ENCODE data around the gene TRAF2.

The TRAF2 gene

GRCh38 chr9:136913701-136914438, 27.6 kb downstream of the TRAF2 start:
- DNase-seq (ENCODE audit: low spot score) = no peak

DNA sequence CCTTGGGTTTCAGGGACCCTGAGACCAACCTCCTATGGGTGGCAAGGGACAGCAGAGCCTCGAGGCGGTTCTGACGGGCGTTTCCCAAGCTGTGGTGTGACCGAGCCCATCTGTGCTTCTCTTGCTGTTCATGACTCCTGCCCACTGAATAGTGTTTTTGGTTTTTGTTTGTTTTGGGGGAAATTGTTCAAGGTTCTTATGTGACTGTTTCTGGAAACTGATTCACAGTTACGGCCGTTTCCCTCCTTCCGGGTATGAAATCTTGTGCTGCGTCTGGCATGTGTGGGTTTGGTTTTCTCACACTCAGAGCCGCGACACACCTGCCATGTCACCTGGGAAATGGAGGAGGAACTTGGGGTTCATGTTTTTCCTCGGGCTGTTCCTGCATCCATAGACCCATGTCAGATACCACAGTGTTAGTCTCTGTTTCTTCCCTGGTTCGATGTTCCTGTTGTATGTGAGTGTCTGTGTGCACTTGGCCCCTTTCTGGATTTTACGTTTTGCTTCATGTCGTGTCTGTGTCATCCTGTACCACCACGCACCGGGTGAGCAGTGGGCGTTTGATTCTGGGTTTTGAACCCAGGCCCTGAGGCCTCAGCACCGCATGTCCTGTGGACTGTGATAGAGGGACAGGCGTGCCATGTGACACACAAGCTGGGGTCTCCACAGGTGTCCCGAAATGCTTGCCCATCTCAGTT, 29.5 kb downstream of the TRAF2 start:
- DNase-seq (ENCODE audit: low spot score) = no peak

- no peak for DNase-seq (ENCODE audit: low spot score)
Observed at GRCh38 chr9:136916330-136917184, 30.2 kb downstream of the TRAF2 start.

DNA sequence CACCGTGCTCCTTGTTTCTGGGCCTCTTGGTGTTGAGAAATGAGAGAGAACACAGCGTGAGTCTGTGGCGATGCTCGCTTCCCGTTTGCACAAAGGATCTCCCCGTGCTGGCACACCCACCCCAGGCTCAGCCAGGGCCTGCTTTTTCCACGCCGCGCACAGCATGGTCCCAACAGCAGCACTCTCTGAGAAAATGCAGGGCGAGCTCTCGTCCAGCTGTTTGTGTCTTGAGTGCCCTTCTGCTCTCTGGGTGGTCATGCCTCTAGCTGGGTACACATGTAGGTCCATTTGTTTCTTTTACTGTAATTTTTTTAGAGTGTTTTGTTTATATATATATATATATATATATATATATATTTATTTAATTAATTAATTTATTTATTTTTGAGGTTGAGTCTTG, 31.6 kb downstream of the TRAF2 start:
- DNase-seq (ENCODE audit: low spot score) = no peak

DNA sequence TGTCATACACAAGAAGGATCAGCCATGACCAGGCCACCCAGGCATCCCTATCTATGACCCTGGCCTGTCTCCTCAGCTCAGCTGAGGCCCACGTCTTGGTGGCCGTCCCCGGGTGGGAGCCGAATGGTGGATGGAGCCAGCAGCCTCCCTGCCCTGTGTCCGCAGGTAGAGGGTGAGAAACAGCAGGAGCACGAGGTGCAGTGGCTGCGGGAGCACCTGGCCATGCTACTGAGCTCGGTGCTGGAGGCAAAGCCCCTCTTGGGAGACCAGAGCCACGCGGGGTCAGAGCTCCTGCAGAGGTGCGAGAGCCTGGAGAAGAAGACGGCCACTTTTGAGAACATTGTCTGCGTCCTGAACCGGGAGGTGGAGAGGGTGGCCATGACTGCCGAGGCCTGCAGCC, 33.8 kb downstream of the TRAF2 start:
- no peak for DNase-seq (ENCODE audit: low spot score)

GRCh38 chr9:136920734-136921231, 34.5 kb downstream of the TRAF2 start:
- no peak for DNase-seq (ENCODE audit: low spot score)

DNA sequence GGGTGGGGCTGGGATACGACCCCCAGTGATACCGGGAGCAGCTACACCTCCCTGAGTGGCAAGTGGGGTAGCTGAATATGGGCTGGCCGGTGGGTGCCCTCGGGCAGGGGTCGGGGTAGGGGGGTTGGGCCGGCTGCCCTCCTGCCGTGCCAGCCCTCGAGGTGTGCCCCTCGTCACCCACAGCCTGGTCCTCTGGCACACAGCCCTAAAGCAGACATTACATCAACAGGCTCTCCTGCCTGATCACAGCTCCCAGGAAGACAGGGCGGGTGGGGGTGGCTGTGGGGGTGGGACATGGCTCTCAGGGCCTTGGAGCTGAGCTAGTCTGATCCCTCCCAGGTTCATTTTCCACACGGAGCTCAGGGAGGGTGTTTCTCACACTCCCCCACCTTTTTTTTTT, 35.0 kb downstream of the TRAF2 start:
- DNase-seq (ENCODE audit: low spot score) = no peak

DNA sequence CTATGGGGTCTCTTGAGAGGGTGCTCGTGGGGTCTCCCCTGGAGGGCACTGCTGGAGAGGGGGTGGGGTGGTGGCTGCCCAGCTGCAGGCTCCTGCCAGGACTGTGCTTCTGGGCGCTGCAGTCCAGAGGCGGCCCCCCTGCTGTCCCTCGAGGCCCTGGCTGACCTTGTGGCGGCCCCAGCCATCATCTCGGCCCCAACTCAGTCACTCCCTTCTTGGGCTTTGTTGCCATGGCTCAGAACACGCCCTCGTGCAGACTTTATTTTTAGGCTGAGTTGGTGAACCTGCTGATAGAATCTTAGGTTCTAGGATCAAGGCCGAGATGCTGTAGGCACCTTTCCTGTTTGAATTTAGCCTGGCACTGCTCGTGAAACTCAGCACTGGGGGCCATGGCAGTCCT, 35.4 kb downstream of the TRAF2 start:
- DNase-seq (ENCODE audit: low spot score) = no peak

DNA sequence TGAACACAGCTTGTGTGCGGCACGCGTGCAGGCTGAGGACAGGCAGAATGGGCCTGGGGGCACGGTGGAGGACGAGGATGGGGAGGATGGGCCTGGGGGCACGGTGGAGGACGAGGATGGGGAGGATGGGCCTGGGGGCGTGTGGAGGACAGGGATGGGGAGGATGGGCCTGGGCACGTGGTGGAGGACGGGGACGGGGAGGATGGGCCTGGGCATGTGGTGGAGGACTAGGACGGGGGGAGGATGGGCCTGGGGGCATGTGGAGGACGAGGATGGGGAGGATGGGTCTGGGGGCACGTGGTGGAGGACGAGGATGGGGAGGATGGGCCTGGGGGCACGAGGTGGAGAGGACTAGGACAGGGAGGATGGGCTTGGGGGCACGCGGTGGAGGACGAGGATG, 36.2 kb downstream of the TRAF2 start:
- DNase-seq (ENCODE audit: low spot score) = no peak

DNA sequence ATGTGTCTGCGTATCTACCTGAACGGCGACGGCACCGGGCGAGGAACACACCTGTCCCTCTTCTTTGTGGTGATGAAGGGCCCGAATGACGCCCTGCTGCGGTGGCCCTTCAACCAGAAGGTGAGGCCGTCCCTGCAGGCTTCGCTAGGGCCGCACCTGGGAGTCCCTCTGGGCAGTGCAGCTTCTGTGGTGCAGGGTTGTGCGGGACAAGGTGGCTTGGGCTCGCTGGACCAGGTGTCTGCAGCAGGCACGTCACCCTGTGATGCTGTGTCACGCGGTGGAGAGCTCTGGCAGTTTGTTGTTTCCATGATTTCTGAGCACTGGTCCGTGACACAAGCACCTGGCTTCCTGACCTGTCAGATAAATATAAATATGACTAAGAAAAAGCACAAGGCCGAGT, 37.6 kb downstream of the TRAF2 start:
- DNase-seq (ENCODE audit: low spot score) = no peak

- no peak for DNase-seq (ENCODE audit: low spot score)
Observed at GRCh38 chr9:136925414-136926153, 39.3 kb downstream of the TRAF2 start.

- no peak for DNase-seq (ENCODE audit: low spot score)
Observed at GRCh38 chr9:136926154-136926704, 39.9 kb downstream of the TRAF2 start.

- DNase-seq (ENCODE audit: low spot score) = no peak
Observed at GRCh38 chr9:136926749-136927148, 40.4 kb downstream of the TRAF2 start.

GRCh38 chr9:136927343-136928271, 41.3 kb downstream of the TRAF2 start:
- DNase-seq (ENCODE audit: low spot score) = no peak

- no peak for DNase-seq (ENCODE audit: low spot score)
Observed at GRCh38 chr9:136928591-136928990, 42.3 kb downstream of the TRAF2 start.

GRCh38 chr9:136930014-136930413, 43.7 kb downstream of the TRAF2 start:
- DNase-seq (ENCODE audit: low spot score) = no peak

- DNase-seq (ENCODE audit: low spot score) = no peak
Observed at GRCh38 chr9:136931611-136932130, 45.4 kb downstream of the TRAF2 start.

- DNase-seq (ENCODE audit: low spot score) = no peak
Observed at GRCh38 chr9:136934277-136934676, 48.0 kb downstream of the TRAF2 start.

GRCh38 chr9:136935651-136936050, 49.3 kb downstream of the TRAF2 start:
- DNase-seq (ENCODE audit: low spot score) = no peak

DNA sequence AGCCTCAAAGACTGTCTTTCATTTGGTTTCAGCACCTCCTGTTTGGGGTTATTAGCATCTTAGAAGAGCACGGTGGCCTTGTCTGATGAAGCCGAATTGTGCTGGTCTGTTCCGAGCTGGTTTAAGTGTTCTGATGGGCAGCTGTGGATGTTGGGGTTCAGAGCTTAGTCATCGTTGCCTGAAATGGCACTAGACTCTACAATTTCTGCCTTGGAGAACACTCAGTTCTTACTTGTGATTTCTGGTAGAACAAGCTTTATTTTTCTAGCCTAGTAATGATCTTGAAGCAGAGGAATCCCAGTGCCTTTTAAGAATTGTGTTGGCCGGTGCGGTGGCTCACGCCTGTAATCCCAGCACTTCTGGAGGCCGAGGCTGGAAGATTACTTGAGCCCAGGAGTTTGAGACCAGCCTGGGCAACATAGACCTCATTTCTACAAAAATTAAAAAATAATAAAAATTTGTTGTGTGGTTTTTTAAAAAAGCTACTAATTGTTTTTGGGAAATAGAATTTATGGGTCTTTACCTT, 50.4 kb downstream of the TRAF2 start:
- DNase-seq (ENCODE audit: low spot score) = no peak

Data from AG08395 (cell line).